Rectal smooth muscle tissue (tissue), 1 donor: ENCODE measurements around the gene CRTC1.
"Not testable (repeated sequence)": the region's sequence is repeated elsewhere in the genome, so short reads cannot be mapped to it uniquely, and the experiment has no call there.

Experiments
- H3K27ac ChIP-seq: one replicate; pipeline ENCODE4 v1.7.0; 2013; ENCODE audit warnings: low read depth, low read length, inconsistent platforms
- H3K27me3 ChIP-seq: one replicate; pipeline ENCODE4 v1.7.0; 2013; ENCODE audit warnings: low read length; ENCODE audit not compliant: control insufficient read depth, insufficient read depth
- H3K36me3 ChIP-seq: one replicate; pipeline ENCODE4 v1.7.0; 2013; ENCODE audit warnings: low read length; ENCODE audit not compliant: control insufficient read depth, insufficient read depth
- H3K4me1 ChIP-seq: one replicate; pipeline ENCODE4 v1.7.0; 2013; ENCODE audit warnings: low read length; ENCODE audit not compliant: control insufficient read depth, insufficient read depth
- H3K4me3 ChIP-seq: one replicate; pipeline ENCODE4 v1.7.0; 2013; ENCODE audit warnings: low read length
- H3K9ac ChIP-seq: one replicate; pipeline ENCODE4 v1.7.0; 2013; ENCODE audit warnings: low read length

CRTC1 gene

DNA sequence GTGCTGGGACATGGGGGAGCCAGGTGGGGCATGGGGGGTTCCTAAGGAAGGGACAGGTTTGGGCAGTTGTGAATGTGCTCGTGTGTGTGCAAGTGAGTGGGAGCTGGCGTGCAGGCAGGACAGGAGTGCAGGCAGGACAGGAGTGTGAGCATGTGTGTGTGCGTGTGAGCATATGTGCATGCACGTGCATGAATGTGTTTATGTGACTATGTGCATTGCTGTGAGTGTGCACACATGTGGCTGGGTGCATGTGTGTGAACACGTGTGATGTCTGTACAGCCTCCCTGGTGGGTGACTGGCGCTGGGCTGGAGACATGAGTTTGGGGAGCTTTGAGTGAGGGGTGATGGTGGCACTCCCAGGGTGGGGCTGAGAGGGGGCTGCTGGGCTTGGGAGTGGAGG, 33.4 kb downstream of the CRTC1 start:
- Histone ChIP-seq H3K27me3 (no peaks in the 10 kb centered on the region), H3K4me3 (no peak overlapping the region), H3K9ac (no peak overlapping the region), H3K36me3 (peaks cover 3% of the 10 kb centered on the region), H3K4me1 (no peaks in the 10 kb centered on the region), H3K27ac (no peak overlapping the region)

DNA sequence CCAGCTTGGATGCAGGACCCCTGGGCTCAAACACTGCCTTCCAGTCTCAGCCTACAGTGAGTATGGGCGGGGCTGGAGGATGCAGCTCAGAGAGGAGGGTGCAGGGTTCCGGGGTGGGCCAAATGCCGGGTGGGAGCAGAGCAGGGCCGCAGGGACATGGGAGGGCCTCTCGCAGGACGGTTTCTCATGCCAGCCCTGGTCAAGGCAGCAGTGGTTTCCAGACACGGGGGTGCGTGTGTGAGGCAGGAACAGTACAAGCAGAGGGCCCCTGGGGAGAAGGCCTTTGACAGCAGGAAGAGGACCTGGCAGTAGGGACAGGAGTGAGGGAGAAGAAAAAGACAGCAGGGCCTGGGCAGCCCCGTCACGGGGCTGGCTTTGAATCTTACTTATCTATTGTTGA, 34.1 kb downstream of the CRTC1 start:
- no peak overlapping the region for H3K4me3 ChIP-seq
- no peak overlapping the region for H3K27ac ChIP-seq
- H3K9ac ChIP-seq, result no peak overlapping the region
- no peaks in the 10 kb centered on the region for H3K4me1 ChIP-seq
- H3K27me3 ChIP-seq, result no peaks in the 10 kb centered on the region
- peaks cover 3% of the 10 kb centered on the region for H3K36me3 ChIP-seq

DNA sequence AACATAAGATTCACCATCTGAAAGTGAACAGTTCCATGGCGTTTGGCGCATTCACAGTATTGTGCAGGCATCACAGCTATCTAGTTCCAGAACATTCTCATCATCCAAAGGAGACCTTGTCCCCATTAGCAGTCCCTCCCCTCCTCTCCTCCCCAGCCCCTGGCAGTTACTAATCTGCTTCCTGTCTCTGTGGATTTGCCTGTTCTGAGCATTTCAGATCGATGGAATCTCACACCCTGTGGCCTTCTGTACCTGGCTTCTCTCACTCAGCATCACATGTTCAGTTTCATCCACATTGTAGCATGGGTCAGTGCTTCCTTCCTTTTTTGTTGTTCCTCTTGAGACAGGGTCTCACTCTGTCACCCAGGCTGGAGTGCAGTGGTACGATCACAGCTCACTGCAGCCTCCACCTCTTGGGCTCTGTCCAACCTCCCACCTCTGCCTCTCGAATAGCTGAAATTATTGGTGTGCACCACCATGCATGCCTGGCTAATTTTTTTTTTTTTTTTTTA, 34.6 kb downstream of the CRTC1 start:
- Histone ChIP-seq H3K4me1 (no peaks in the 10 kb centered on the region), H3K27ac (no peak overlapping the region), H3K4me3 (no peak overlapping the region), H3K36me3 (peaks cover 3% of the 10 kb centered on the region), H3K9ac (no peak overlapping the region), H3K27me3 (no peaks in the 10 kb centered on the region)

DNA sequence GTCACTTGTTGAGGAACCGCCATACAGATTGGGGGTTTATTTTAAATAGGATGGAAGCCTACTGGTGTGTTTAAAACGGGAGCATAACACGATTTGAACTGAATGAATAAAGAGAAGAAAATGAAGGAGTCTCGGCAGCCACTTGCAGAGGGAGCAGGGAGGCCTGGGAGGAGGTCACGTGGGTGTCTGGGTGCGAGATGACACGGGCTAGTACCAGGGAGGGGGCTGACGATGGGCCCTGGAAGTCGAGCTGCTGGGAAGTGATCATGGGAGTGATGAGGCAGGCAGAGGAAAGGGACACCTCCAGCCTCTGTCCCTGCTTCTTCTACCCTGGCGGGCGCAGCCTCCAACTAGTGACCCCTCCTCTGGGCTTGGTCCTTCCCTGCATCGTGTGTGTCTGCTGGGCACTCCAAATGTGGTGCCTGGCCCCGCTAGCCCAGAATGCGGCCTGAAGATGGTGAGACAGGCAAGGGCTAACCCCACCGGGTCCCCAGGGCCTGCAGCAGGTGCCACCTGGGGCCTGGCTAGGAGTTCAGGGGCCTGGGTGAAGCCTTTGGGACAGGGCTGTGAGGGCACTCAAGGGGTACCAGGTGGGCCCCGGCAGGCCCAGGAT, 35.5 kb downstream of the CRTC1 start:
- Histone ChIP-seq H3K27ac (no peak overlapping the region), H3K36me3 (peaks cover 3% of the 10 kb centered on the region), H3K4me1 (no peaks in the 10 kb centered on the region), H3K4me3 (no peak overlapping the region), H3K9ac (no peak overlapping the region), H3K27me3 (no peaks in the 10 kb centered on the region)

DNA sequence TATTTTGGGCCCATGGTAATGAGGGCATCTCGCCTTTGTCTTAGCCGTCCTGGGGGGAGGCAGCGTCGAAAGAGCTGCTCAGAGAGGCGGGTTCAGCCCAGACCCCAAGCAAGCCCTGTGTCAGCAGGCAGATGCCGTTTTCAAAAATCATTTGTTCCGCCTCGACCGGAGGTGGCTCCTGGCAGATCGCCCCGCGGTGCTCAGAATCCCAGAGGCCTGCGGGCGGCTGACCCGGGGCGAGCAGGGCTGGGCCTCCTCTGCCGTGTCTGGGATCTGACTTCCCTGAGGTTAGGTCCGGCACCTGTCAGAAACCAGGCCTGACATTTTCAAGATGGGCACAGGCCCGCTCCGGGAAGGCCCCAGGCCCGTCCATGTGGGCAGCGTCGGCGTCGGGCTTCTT, 36.1 kb downstream of the CRTC1 start:
- H3K27me3 ChIP-seq, result no peaks in the 10 kb centered on the region
- no peaks in the 10 kb centered on the region for H3K4me1 ChIP-seq
- H3K9ac ChIP-seq, result no peak overlapping the region
- H3K4me3 ChIP-seq, result no peak overlapping the region
- H3K36me3 ChIP-seq, result peaks cover 3% of the 10 kb centered on the region
- no peak overlapping the region for H3K27ac ChIP-seq

DNA sequence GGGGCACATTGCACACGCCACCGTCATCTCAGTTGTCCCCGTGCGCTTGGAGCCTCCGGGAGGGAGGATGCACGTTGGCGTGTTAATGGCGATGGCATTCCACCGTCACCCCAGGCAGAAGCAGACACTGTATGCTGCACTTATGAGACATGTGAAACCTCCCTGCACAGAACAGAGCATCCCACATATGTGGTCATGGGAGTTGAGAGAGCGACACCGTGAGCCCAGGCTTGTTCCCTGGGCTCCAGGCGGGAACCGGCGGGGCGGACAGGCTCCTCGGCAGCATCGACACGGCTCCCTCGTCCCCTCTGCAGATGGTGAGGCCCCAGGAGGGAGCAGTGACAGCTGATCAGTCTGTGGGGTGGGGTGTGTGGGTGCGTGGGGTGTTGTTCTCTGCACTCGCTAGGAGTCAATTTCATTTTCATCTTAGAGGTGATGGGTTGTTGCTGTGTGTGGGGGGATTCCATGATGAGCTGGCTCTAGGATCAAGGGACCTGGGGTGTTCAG, 40.4 kb downstream of the CRTC1 start:
- H3K36me3 ChIP-seq, result no peaks in the 10 kb centered on the region
- no peak overlapping the region for H3K4me3 ChIP-seq
- H3K4me1 ChIP-seq, result no peaks in the 10 kb centered on the region
- H3K27ac ChIP-seq, result no peak overlapping the region
- no peaks in the 10 kb centered on the region for H3K27me3 ChIP-seq
- H3K9ac ChIP-seq, result no peak overlapping the region

DNA sequence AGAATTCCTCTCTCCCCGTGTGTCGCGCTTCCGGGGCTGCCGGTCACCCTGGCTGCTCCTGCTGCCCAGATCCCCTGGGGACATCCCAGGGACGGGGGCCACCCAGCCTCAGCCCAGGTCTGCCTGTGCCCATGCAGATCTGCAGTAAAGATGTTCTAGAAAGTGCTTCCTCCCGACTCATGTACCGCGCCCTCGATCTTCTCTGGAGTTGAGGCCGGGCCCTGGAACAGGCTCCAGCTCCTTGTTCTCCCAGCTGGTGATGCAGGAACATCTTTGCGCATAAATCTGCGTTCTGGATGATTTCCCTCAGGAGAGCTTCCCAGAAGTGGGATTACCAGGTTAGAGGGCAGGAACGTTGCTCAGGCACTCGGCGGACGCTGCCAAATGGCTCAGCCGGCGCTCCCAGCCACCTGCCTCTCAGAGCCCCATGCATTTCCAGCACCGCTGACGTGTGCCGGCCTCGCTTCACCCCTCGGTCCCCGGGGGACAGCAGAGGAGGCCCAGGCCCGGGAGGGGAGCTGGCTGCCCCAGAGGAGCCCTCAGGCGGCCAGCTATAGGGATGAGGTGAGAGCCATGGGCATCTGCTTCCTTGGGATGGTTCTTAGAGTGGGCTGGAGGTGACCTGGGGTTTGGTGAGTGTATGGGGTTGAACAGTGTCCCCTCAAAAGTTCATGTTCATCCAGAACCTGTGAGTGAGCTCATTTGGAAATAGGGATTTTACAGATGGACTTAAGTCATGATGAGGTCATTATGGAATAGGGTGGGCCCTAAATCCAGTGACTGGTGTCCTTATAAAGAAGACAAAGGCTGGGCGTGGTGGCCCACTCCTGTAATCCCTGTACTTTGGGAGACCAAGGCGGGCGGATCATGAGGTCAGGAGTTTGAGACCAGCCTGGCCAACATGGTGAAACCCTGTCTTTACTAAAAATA, 42.6 kb downstream of the CRTC1 start:
- Histone ChIP-seq H3K27me3 (no peaks in the 10 kb centered on the region), H3K4me3 (no peak overlapping the region), H3K9ac (no peak overlapping the region), H3K4me1 (no peaks in the 10 kb centered on the region), H3K27ac (no peak overlapping the region), H3K36me3 (no peaks in the 10 kb centered on the region)

DNA sequence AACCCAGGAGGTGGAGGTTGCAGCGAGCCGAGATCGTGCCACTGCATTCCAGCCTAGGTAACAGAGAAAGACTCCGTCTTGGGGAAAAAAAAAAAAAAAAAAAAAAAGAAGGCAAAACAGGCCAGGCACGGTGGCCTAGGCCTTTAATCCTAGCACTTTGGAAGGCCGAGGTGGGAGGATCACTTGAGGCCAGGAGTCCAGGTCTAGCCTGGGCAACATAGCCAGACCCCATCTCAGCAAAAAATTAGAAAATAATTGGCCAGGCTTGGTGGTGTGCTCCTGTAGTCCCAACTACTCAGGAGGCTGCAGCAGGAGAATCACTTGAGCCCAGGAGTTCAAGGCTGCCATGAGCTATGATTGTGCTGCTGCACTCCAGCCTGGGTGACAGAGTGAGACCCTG, 43.4 kb downstream of the CRTC1 start:
- Histone ChIP-seq H3K27ac (no peak overlapping the region), H3K4me1 (no peaks in the 10 kb centered on the region), H3K9ac (no peak overlapping the region), H3K4me3 (no peak overlapping the region), H3K27me3 (no peaks in the 10 kb centered on the region), H3K36me3 (no peaks in the 10 kb centered on the region)

DNA sequence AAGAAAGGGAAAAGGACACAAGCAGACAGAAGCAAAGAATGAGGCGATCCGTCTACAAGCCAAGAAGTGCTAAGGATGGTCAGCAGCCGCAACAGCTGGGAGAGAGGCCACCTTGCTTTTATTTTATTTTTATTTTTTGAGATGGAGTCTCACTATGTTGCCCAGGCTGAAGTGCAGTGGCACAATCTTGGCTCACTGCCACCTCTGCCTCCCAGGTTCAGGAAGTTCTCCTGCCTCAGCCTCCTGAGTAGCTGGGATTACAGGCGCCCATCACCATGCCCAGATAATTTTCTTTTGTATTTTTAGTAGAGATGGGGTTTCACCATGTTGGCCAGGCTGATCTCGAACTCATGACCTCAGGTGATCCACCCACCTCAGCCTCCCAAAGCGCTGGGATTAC, 44.1 kb downstream of the CRTC1 start:
- H3K9ac ChIP-seq, result not testable (repeated sequence)

DNA sequence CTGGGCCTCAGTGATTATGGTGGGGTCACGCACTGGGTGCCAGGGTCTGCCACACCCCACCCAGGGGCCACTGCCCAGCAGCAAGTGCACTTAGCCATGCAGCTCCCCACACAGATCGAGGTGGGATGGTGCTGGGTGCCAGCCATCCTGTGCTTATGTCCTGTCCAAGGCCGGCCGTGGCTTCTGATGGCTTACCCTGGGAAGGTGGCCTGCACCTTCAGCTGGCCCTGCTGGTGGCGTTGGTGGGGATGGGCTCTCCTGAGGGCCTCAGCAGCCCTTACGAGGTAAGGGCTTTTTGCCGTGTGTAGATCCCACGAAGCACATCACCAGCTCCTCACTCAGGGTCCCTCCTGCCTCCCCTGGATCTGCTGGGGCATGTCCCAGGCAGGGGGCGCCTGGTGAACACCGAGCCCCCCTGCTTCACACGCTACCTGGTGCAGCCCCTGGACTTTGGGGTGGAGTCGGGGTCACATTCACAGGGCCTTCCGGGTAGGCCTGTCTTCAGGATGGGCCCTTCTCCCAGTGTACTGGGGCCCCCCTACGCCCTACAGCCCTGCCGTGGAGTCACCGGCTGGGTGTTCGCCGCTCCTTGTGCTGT, 46.6 kb downstream of the CRTC1 start:
- Histone ChIP-seq H3K36me3 (no peaks in the 10 kb centered on the region), H3K4me3 (no peak overlapping the region), H3K27me3 (no peaks in the 10 kb centered on the region), H3K9ac (no peak overlapping the region), H3K27ac (no peak overlapping the region), H3K4me1 (peaks cover 8% of the 10 kb centered on the region)

More for the DNA sequence above, 44.1 kb downstream of the CRTC1 start:
- H3K27me3 ChIP-seq, H3K4me3 ChIP-seq, H3K36me3 ChIP-seq, H3K4me1 ChIP-seq, H3K27ac ChIP-seq: not testable (repeated sequence)

DNA sequence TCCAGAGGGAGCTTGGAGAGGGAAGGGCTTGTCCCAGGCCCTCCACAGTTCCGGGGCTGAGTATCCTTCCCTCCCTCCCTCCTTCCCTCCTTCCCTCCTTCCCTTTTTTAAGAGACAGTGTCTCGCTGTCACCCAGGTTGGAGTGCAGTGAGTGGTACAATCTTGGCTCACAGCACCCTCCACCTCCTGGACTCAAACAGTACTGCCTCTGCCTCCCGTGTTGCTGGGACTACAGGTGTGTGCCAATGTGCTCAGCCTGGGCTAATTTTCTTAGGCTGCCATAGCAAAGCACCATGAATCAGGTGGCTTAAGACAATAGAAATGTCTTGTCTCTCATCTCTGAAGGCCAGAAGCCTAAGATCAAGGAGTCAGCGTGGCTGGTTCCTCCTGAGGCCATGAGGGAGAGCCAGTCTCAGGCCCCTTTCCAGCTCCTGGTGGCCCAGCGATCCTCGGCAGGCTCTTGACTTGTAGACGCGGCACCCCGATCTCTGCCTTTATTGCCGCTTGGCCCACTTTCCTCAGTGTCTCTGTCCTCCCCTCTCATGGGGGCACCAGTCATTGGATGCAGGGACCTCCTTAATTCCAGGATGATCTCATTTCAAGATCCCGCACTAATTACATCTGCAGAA, 47.5 kb downstream of the CRTC1 start:
- Histone ChIP-seq H3K9ac (no peak overlapping the region), H3K27ac (no peak overlapping the region), H3K4me3 (no peak overlapping the region)

DNA sequence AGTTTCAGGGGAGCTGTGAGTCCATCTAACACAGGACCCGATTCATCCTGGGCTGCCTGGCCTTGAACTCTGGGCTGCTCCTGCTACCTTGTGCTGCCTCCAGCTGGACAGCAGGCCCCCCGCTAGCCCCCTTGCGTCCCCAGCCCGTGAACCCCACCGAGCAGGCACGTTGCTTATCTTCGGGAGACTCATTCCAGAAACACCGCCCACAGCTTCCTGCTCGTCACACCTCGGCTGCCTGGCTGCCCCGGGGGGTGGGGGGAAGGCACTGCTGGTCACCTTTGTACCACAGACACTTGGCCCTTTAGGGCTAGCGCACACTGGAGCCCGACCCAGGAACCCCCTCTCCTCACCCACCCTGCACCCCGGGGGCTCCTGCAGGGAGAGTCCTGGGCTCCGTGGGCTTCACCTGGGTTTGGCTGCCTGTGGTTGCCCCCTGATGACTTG, 48.1 kb downstream of the CRTC1 start:
- Histone ChIP-seq H3K9ac (no peak overlapping the region), H3K36me3 (no peaks in the 10 kb centered on the region), H3K27ac (no peak overlapping the region), H3K4me1 (peaks cover 8% of the 10 kb centered on the region), H3K4me3 (no peak overlapping the region), H3K27me3 (no peaks in the 10 kb centered on the region)

More for the DNA sequence above, 47.5 kb downstream of the CRTC1 start:
- Histone ChIP-seq H3K36me3 (no peaks in the 10 kb centered on the region), H3K27me3 (no peaks in the 10 kb centered on the region), H3K4me1 (peaks cover 8% of the 10 kb centered on the region)
